ENCODE data around the gene XIRP2.

DNA sequence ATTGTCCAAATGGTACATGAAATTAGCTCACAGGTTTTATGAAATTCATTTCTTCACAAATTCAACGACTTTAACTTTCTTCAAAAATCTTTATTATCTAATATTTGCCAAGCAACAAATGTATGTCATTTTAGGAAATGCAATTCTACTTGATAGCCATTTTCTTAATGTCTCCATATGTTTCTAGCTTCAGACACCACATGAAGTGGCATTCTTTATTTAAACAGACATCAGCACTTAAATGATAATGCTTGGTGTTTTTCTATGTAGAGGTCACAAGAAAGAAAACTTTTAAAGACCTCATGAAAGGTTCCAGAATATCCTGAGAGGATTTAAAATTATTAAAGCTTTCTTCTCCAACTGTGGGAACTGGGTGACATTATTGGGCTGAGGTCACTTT lies 44.2 kb upstream of the XIRP2 start:
- TF ChIP-seq POLR2AphosphoS5 (IDR thresholded peaks at IDR 0.05; ENCODE audit: borderline replicate concordance, low read depth, low read length) = no peak
- no peak for TF ChIP-seq EZH2 (IDR thresholded peaks at IDR 0.05)
- no peak for TF ChIP-seq FOXP2 (optimal IDR thresholded peaks at IDR 0.05; ENCODE audit: control extremely low read depth, extremely low read length, insufficient read depth)

Measured in SK-N-MC (cell line).